ENCODE results near the gene ZSCAN16.

DNA sequence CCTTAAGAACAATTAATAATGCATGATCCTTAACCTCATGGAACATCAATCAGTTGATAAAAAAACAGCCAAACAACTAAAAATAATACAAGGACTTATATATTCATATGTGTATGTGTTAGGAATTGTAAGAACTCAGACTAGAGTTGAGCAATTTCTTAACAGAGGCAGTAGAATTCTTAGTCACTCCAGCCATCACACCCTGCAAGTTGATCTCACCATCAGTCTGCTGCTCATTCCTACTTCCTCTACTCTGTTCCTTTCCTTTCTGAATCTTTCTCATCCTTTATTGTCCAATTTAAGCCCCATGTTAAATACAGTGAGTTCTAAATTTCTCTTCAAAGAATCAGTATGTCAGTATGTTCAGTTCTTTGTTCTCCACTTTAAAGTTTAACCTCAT lies 41.5 kb upstream of the ZSCAN16 start:
- TF ChIP-seq, protein P1, sequence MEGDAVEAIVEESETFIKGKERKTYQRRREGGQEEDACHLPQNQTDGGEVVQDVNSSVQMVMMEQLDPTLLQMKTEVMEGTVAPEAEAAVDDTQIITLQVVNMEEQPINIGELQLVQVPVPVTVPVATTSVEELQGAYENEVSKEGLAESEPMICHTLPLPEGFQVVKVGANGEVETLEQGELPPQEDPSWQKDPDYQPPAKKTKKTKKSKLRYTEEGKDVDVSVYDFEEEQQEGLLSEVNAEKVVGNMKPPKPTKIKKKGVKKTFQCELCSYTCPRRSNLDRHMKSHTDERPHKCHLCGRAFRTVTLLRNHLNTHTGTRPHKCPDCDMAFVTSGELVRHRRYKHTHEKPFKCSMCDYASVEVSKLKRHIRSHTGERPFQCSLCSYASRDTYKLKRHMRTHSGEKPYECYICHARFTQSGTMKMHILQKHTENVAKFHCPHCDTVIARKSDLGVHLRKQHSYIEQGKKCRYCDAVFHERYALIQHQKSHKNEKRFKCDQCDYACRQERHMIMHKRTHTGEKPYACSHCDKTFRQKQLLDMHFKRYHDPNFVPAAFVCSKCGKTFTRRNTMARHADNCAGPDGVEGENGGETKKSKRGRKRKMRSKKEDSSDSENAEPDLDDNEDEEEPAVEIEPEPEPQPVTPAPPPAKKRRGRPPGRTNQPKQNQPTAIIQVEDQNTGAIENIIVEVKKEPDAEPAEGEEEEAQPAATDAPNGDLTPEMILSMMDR (IDR thresholded peaks at IDR 0.05), result no peak
- TF ChIP-seq POLR2A (IDR thresholded peaks at IDR 0.05), result no peak
